Adipose tissue (tissue), 3 donors: ENCODE data around the gene ASNSD1. TPM values are rescaled to one million over a fixed set of nuclear protein-coding genes. Genes with fewer than 3 reads are reported as not detected.
"Not testable (repeated sequence)": the region's sequence is repeated elsewhere in the genome, so short reads cannot be mapped to it uniquely, and the experiment has no call there.

ENCODE experiments used
- H3K27ac ChIP-seq: one replicate; pipeline ENCODE4 v1.5.1; 2013; ENCODE audit warnings: low read depth, low read length
- WGBS, 3 donors: extraction: QIAGEN DNeasy Blood & Tissue Kit; methylation state at CpG; one replicate each; pipeline ENCODE4 v1.1.7; 2013; 5-methylcytosine and 5-hydroxymethylcytosine counted together
- polyA plus RNA-seq, 3 donors: library from polyadenylated mRNA; stranded (reverse); fragments of 200-250 nt; gene quantifications; one replicate each; pipeline ENCODE4 v1.2.3, GENCODE V29; 2013
- donor health status: healthy with polysubstance abuse.
- donor health status: Bipolar disorder and iron deficiency.
- donor health status: healthy.

Gene ASNSD1
- polyA plus RNA-seq, 3 donors = 18.6 to 59.2 (median 28.0) TPM

GRCh38 chr2:189676471-189676870 is 15.2 kb downstream of the ASNSD1 start:
- H3K27ac ChIP-seq = no peak overlapping the region
- 58 to 88% (median 59%) methylated on average over 4 of the region's 4 CpGs for WGBS, 3 donors

DNA sequence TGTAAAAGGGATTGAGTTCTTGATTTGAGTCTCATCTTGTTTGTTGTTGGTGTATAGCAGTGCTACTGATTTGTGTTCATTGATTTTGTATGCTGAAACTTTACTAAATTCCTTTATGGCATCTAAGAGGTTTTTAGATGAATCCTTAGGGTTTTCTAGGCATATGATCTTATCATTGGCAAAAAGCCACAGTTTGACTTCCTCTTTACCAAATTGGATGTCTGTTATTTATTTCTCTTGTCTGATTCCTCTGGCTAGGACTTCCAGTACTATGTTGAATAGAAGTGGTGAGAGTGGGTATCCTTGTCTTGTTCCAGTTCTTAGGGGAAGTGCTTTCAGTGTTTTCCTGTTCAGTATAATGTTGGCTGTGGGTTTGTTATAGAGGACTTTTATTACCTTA is 18.0 kb downstream of the ASNSD1 start:
- no peak overlapping the region for H3K27ac ChIP-seq

GRCh38 chr2:189681203-189681602 is 19.9 kb downstream of the ASNSD1 start:
- 62 to 78% (median 69%) methylated on average over 1 of the region's 1 CpG for WGBS, 3 donors
- H3K27ac ChIP-seq = no peak overlapping the region

GRCh38 chr2:189681903-189682302 is 20.6 kb downstream of the ASNSD1 start:
- H3K27ac ChIP-seq = no peak overlapping the region

DNA sequence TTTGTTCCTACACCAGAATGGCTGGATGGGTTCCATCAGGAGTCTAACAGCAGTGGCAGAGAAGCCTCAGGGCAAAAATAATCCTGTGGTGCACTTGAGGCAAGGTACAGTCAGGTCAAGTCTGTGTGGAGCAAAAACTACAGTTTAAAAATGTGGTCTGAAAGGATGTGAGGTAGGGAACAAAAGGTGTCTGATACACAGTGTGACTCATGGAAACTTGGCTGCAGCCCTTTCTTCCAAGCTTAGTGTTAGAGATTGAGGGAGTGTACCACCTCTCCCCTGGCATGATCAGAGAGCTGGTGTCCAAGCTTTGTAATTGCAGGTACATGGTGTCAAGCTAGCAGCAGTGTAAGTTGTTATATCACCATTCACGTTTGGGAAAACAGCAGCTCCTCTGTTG is 22.1 kb downstream of the ASNSD1 start:
- WGBS, 3 donors = 59 to 82% (median 80%) methylated on average over 1 of the region's 1 CpG
- no peak overlapping the region for H3K27ac ChIP-seq

DNA sequence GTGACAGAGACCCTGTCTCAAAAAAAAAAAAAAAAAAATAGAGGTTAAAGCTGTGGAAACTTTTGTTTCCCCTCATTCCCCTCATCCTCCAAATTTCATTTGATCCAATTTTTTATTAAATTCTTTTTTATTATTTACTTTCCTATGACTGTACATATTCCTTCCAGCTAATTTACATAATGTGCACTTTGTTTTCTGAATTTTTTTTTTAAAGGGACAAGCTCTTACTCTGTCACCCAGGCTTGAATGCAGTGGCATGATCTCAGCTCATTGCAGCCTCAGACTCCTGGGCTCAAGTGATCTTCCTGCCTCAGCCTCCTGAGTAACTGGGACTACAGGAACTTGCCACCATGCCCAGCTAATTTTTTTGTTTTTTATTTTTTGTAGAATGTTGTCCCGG is 23.6 kb downstream of the ASNSD1 start:
- H3K27ac ChIP-seq = no peak overlapping the region
- WGBS, 3 donors = 57 to 81% (median 63%) methylated on average over 1 of the region's 1 CpG

- H3K27ac ChIP-seq = no peak overlapping the region
- 63 to 69% (median 64%) methylated on average over 2 of the region's 2 CpGs for WGBS, 3 donors
Observed at GRCh38 chr2:189685540-189686229, 24.4 kb downstream of the ASNSD1 start.

GRCh38 chr2:189687796-189688195 is 26.5 kb downstream of the ASNSD1 start:
- WGBS, 3 donors = 54 to 81% (median 70%) methylated on average over 1 of the region's 1 CpG
- H3K27ac ChIP-seq = not testable (repeated sequence)

GRCh38 chr2:189696223-189696622 is 35.0 kb downstream of the ASNSD1 start:
- WGBS, 3 donors = 55 to 94% (median 90%) methylated on average over 3 of the region's 3 CpGs
- no peak overlapping the region for H3K27ac ChIP-seq

GRCh38 chr2:189698020-189698887 is 37.0 kb downstream of the ASNSD1 start:
- no peak overlapping the region for H3K27ac ChIP-seq
- WGBS, 3 donors = 33 to 43% (median 35%) methylated on average over 6 of the region's 6 CpGs

GRCh38 chr2:189700681-189701080 is 39.4 kb downstream of the ASNSD1 start:
- 49 to 50% (median 49%) methylated on average over 2 of the region's 2 CpGs for WGBS, 3 donors
- H3K27ac ChIP-seq = no peak overlapping the region

- no peak overlapping the region for H3K27ac ChIP-seq
Observed at GRCh38 chr2:189702071-189702470, 40.8 kb downstream of the ASNSD1 start.

DNA sequence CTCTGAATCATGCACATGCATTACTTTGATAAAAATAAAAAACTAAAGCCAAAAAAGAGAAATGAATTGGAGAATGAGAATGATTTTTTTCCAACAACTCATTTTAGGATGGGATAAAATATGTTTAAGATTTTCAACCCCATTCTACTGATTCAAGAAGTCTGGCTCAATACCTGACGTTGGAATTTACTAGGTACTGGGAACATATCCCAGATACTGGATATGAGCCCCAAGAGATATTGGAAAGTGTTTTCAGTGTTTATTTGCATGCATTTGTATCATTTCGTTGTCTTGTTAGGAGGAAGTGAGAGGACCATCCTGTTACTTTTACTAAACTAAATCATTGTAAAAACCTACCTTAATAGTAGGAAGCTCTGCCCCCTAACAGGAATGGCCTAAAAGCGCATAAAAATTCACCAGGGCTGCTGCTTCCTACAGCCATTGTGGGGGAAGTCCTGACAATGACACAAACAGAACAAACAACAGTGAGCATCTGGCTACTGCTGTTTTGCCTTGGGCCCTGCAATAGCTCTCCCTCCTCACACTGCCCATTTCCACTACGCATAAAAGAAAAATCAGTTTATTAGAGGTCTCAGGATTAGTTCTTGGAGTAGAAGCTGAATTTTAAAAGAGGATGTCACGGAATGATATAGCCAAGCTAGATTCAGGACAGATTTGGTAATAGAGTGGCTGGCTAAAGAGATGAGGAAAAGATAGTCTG is 48.4 kb downstream of the ASNSD1 start:
- no peak overlapping the region for H3K27ac ChIP-seq
- WGBS, 3 donors = 74 to 93% (median 88%) methylated on average over 5 of the region's 5 CpGs

DNA sequence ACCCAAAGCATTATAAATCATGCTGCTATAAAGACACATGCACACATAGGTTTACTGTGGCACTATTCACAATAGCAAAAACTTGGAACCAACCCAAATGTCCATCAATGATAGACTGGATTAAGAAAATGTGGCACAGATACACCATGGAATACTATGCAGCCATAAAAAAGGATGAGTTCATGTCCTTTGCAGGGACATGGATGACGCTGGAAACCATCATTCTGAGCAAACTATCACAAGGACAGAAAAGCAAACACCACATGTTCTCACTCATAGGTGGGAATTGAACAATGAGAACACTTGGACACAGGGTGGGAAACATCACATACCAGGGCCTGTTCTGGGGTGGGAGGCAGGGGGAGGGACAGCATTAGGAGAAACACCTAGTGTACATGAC is 56.3 kb downstream of the ASNSD1 start:
- WGBS, 3 donors = 91 to 98% (median 95%) methylated on average over 1 of the region's 1 CpG
- not testable (repeated sequence) for H3K27ac ChIP-seq

DNA sequence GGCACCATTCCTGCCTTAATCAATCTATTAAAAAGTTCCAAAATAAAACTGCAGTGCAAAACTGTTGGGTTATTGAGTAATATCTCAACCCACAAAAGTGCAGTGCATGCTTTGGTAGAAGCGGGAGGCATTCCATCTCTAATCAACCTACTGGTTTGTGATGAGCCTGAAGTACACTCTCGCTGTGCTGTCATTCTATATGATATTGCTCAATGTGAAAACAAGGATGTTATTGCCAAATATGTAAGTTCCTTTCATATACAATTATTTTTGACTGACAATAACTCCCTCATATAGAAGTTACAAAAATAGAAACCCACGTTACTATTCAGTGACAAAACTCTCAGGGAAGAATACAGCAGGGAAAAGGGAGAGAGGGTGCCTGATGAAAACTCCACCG is 58.3 kb downstream of the ASNSD1 start:
- 63 to 92% (median 76%) methylated on average over 4 of the region's 4 CpGs for WGBS, 3 donors

More for the DNA sequence above, 58.3 kb downstream of the ASNSD1 start:
- H3K27ac ChIP-seq = no peak overlapping the region

Other genes starting within 250 kb of the ASNSD1 start
- 10 to 100 TPM; 14.8 to 16.8 (median 16.6) TPM for gene WDR75, start 220.0 kb upstream of the ASNSD1 start, polyA plus RNA-seq
- 10 to 100 TPM; 14.9 to 58.0 (median 32.5) TPM for gene SLC40A1, start 80.7 kb upstream of the ASNSD1 start, polyA plus RNA-seq
- gene ANKAR, start 13.2 kb downstream of the ASNSD1 start, polyA plus RNA-seq = 1 to 10 TPM; 1.4 to 7.9 (median 4.0) TPM
- gene OSGEPL1, start 101.3 kb downstream of the ASNSD1 start, polyA plus RNA-seq = 1 to 10 TPM; 2.4 to 5.2 (median 4.0) TPM
- 10 to 100 TPM; 30.3 to 67.8 (median 39.4) TPM for gene ORMDL1, start 122.9 kb downstream of the ASNSD1 start, polyA plus RNA-seq
- gene PMS1, start 123.0 kb downstream of the ASNSD1 start, polyA plus RNA-seq = 10 to 100 TPM in 1 of 3 donors, 1 to 10 TPM in 2; 5.3 to 12.8 (median 6.0) TPM